Hepatocyte (in vitro differentiated cells): ENCODE data around the gene MINK1. TPM values are rescaled to one million over a fixed set of nuclear protein-coding genes. Genes with fewer than 3 reads are reported as not detected.

Source experiments
- DNase-seq: peaks from one replicate; pipeline ENCODE4 v3.0.0-alpha.2; 2016; ENCODE audit warnings: low spot score
- H2AFZ ChIP-seq: fragments of 200-600 bp; sonication (generic); 2 replicates; pipeline ENCODE4 v1.6.0; 2016; ENCODE audit warnings: antibody characterized with exemption, mild to moderate bottlenecking
- H3K27ac ChIP-seq: fragments of 200-600 bp; sonication (generic); 2 replicates; pipeline ENCODE4 v1.5.1; 2016; ENCODE audit warnings: mild to moderate bottlenecking
- H3K27me3 ChIP-seq: fragments of 200-600 bp; sonication (generic); 2 replicates; pipeline ENCODE4 v1.6.1; 2016
- H3K36me3 ChIP-seq: fragments of 200-600 bp; sonication (generic); replicated peaks from 2 replicates; pipeline ENCODE4 v1.5.1; 2016; ENCODE audit warnings: low read depth; ENCODE audit not compliant: insufficient read depth
- H3K4me1 ChIP-seq: fragments of 200-600 bp; sonication (generic); 2 replicates; pipeline ENCODE4 v1.5.1; 2016; ENCODE audit warnings: mild to moderate bottlenecking, moderate library complexity; ENCODE audit not compliant: insufficient read depth
- H3K4me2 ChIP-seq: fragments of 200-600 bp; sonication (generic); 2 replicates; pipeline ENCODE4 v1.6.0; 2016
- H3K4me3 ChIP-seq: fragments of 200-600 bp; sonication (generic); 2 replicates; pipeline ENCODE4 v1.5.1; 2016; ENCODE audit warnings: mild to moderate bottlenecking
- H3K79me2 ChIP-seq: fragments of 200-600 bp; sonication (generic); 2 replicates; pipeline ENCODE4 v1.6.0; 2017; ENCODE audit warnings: mild to moderate bottlenecking
- H3K9me2 ChIP-seq: fragments of 200-600 bp; sonication (generic); replicated peaks from 2 replicates; pipeline ENCODE4 v1.6.0; 2017; ENCODE audit warnings: mild to moderate bottlenecking; ENCODE audit not compliant: insufficient read depth
- H3K9me3 ChIP-seq: fragments of 200-600 bp; sonication (generic); 2 replicates; pipeline ENCODE4 v1.5.1; 2016; ENCODE audit warnings: low read depth, mild to moderate bottlenecking
- H4K20me1 ChIP-seq: fragments of 200-600 bp; sonication (generic); 2 replicates; pipeline ENCODE4 v1.6.0; 2016; ENCODE audit warnings: mild to moderate bottlenecking; ENCODE audit not compliant: insufficient read depth, poor library complexity, severe bottlenecking
- EZH2 ChIP-seq: fragments of 200-600 bp; sonication (generic); IDR thresholded peaks from 2 replicates; pipeline ENCODE4 v1.6.1; 2016; ENCODE audit warnings: antibody characterized with exemption, mild to moderate bottlenecking, borderline replicate concordance
- EZH2phosphoT487 ChIP-seq: fragments of 200-600 bp; sonication (generic); IDR thresholded peaks from one replicate; pipeline ENCODE4 v1.6.1; 2018; ENCODE audit warnings: antibody characterized with exemption, mild to moderate bottlenecking, low read depth, moderate library complexity; ENCODE audit not compliant: unreplicated experiment, severe bottlenecking
- WGBS: methylation state at CpG from one replicate; pipeline ENCODE4 v1.1.6; 2016; ENCODE audit warnings: low lambda C conversion rate; ENCODE audit errors: missing lambda C conversion rate; 5-methylcytosine and 5-hydroxymethylcytosine counted together
- polyA plus RNA-seq: library from polyadenylated mRNA; unstranded; fragments of >200 nt; fragmentation: Nextera tagmentation; extraction: Ambion mirVana; gene quantifications from 2 replicates; pipeline ENCODE4 v1.2.1, GENCODE V29; 2016
- total RNA-seq: library from RNA; depleted of rRNA; stranded (reverse); fragments of >200 nt; gene quantifications from 2 replicates; pipeline ENCODE4 v1.2.3, GENCODE V29; 2014
- TF ChIP-seq, protein P1 (sequence below): fragments of 200-600 bp; sonication (generic); IDR thresholded peaks from 2 replicates; pipeline ENCODE4 v1.5.1; 2016; ENCODE audit warnings: antibody characterized with exemption, mild to moderate bottlenecking; ENCODE audit not compliant: poor library complexity

The MINK1 gene
- total and polyA plus RNA-seq, 2 experiments from 2014 or later: 39.7 to 45.3 TPM

DNA sequence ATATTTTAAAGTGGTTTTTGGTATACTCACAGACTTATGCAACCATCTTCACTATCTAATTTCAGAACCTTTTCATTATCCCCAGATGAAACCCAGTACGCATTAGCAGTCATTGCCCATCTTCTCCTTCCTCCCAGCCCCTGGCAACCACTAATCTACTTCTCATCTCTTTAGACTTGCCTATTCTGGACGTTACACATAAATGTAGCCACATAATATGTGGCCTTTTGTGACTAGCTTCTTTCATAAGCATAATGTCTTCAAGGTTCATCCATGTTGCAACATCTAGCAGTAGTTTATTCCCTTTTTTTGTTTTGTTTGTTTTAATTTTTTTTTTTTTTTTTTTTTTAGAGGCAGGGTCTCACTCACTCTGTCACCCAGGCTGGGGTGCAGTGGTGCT lies 37.7 kb downstream of the MINK1 start:
- WGBS: 71% methylated on average over 2 of the region's 2 CpGs
- Histone ChIP-seq H4K20me1 (no peaks in the 10 kb centered on the region), H3K9me2 (no peaks in the 10 kb centered on the region), H3K4me2 (no peak overlapping the region), H3K27ac (no peak overlapping the region), H3K4me1 (no peaks in the 10 kb centered on the region), H2AFZ (no peak overlapping the region), H3K36me3 (no peaks in the 10 kb centered on the region), H3K79me2 (peaks cover 59% of the 10 kb centered on the region), H3K4me3 (no peak overlapping the region), H3K9me3 (no peaks in the 10 kb centered on the region), H3K27me3 (no peaks in the 10 kb centered on the region)
- TF ChIP-seq, protein P1, sequence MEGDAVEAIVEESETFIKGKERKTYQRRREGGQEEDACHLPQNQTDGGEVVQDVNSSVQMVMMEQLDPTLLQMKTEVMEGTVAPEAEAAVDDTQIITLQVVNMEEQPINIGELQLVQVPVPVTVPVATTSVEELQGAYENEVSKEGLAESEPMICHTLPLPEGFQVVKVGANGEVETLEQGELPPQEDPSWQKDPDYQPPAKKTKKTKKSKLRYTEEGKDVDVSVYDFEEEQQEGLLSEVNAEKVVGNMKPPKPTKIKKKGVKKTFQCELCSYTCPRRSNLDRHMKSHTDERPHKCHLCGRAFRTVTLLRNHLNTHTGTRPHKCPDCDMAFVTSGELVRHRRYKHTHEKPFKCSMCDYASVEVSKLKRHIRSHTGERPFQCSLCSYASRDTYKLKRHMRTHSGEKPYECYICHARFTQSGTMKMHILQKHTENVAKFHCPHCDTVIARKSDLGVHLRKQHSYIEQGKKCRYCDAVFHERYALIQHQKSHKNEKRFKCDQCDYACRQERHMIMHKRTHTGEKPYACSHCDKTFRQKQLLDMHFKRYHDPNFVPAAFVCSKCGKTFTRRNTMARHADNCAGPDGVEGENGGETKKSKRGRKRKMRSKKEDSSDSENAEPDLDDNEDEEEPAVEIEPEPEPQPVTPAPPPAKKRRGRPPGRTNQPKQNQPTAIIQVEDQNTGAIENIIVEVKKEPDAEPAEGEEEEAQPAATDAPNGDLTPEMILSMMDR: no peak
- no peak for TF ChIP-seq EZH2
- no peak for TF ChIP-seq EZH2phosphoT487
- no peak for DNase-seq

DNA sequence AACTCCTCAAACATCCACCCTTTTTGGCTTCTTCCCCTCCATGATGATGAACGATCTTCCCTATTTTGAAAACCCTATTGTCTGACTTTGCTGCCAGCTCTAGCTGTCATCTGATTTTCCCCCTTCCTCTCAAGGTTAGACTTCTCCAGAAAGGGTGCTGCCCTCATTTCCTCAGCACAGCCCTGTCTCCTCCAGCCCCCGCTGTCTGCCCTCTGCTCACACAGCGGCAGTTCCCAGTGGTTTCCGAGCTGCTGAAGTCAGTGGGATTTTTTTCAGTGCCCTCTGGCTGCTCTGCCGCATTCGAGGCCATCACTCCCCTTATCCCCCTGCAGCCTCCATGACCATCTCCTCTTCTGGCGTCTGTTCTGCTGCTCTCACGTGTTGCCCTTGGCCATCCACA lies 39.6 kb downstream of the MINK1 start:
- H3K27ac ChIP-seq: no peak overlapping the region
- no peak overlapping the region for H3K4me3 ChIP-seq
- peaks cover 54% of the 10 kb centered on the region for H3K79me2 ChIP-seq
- H4K20me1 ChIP-seq: no peaks in the 10 kb centered on the region
- 63% methylated on average over 8 of the region's 8 CpGs for WGBS
- no peak overlapping the region for H2AFZ ChIP-seq
- DNase-seq: no peak
- H3K9me3 ChIP-seq: no peaks in the 10 kb centered on the region
- no peaks in the 10 kb centered on the region for H3K36me3 ChIP-seq
- TF ChIP-seq EZH2 (no peak), EZH2phosphoT487 (no peak)
- TF ChIP-seq, protein P1: no peak
- H3K4me2 ChIP-seq: no peak overlapping the region
- no peaks in the 10 kb centered on the region for H3K9me2 ChIP-seq
- no peaks in the 10 kb centered on the region for H3K4me1 ChIP-seq
- no peaks in the 10 kb centered on the region for H3K27me3 ChIP-seq

DNA sequence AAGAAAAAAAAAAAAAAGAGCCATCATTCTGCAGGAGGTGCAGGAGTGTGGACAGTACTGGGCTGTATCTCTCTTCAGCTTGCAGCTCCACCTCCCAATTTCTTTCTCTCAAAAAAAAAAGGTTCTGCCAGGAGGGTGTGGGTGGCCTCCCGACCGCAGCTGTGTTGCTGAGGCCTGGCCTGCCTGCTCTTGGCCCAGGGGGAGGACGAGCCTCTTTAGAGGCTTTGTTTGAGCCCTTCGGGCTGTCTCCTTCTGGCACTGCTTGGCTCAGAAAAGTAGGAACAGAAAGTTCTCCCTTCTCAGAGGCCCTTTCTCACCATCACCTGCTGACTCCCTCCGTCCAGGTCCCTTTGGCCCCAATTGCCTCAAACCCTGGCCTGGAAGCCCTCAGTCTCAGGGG lies 43.9 kb downstream of the MINK1 start:
- TF ChIP-seq EZH2 (no peak), EZH2phosphoT487 (no peak)
- TF ChIP-seq, protein P1: no peak
- no peaks in the 10 kb centered on the region for H3K36me3 ChIP-seq
- no peaks in the 10 kb centered on the region for H3K27me3 ChIP-seq
- H3K9me3 ChIP-seq: no peaks in the 10 kb centered on the region
- H3K4me3 ChIP-seq: no peak overlapping the region
- H3K4me2 ChIP-seq: no peak overlapping the region
- H3K4me1 ChIP-seq: no peaks in the 10 kb centered on the region
- 70% methylated on average over 5 of the region's 5 CpGs for WGBS
- no peaks in the 10 kb centered on the region for H4K20me1 ChIP-seq
- H3K27ac ChIP-seq: peak overlapping the region; percentile 10
- H3K79me2 ChIP-seq: peaks cover 30% of the 10 kb centered on the region
- H3K9me2 ChIP-seq: no peaks in the 10 kb centered on the region
- H2AFZ ChIP-seq: no peak overlapping the region
- no peak for DNase-seq

DNA sequence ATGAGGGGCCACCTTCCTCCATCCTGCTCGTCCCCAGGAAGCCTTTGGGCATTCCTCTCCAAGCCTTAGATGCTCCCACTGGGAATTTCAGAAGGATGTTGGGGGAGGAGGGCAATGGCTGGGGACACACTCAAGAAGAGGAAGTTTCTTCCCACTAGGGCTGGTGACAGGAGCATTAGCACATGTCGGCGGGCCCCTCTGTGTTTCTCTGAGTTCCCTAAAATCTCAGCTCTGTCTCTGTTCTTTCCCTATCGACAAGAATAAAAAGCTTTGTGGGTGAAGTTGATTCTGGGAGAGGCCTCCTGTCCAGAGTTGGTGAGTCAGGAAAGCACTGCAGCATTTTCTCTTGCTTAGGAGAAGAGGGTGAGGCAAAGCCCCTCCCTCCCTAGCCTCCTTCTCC lies 46.5 kb downstream of the MINK1 start:
- peaks cover 4% of the 10 kb centered on the region for H4K20me1 ChIP-seq
- no peaks in the 10 kb centered on the region for H3K4me1 ChIP-seq
- no peak overlapping the region for H2AFZ ChIP-seq
- TF ChIP-seq EZH2phosphoT487 (no peak), EZH2 (no peak)
- TF ChIP-seq, protein P1: no peak
- 96% methylated on average over 4 of the region's 4 CpGs for WGBS
- no peaks in the 10 kb centered on the region for H3K9me2 ChIP-seq
- H3K27ac ChIP-seq: no peak overlapping the region
- no peak for DNase-seq
- H3K9me3 ChIP-seq: no peaks in the 10 kb centered on the region
- no peak overlapping the region for H3K4me2 ChIP-seq
- H3K4me3 ChIP-seq: no peak overlapping the region
- H3K36me3 ChIP-seq: no peaks in the 10 kb centered on the region
- no peaks in the 10 kb centered on the region for H3K27me3 ChIP-seq
- H3K79me2 ChIP-seq: peaks cover 14% of the 10 kb centered on the region
